IMR-90 (cell line): ENCODE measurements around the gene WDR90. TPM values are rescaled to one million over a fixed set of nuclear protein-coding genes. Genes with fewer than 3 reads are reported as not detected.

Source experiments
- ATAC-seq: fragments of 200-7000 bp; cut with Tn5 transposase; 2 replicates; pipeline ENCODE4 v1.9.1; 2020; ENCODE audit warnings: low read depth, mild to moderate bottlenecking, moderate library complexity
- BruUV-seq: library from RNA; stranded (reverse); fragments of 400-500 nt; replicated peaks from 2 replicates; lab custom pipeline; 2021; lab: Mats Ljungman, UMichigan
- CTCF ChIA-PET: fragments of 300-600 bp; formaldehyde crosslinking; extraction: SDS; loops from one replicate; lab custom pipeline; 2021; ENCODE audit warnings: antibody characterized with exemption; lab: Yijun Ruan, JAX
- POLR2A ChIA-PET: fragments of 300-600 bp; sonication (Branson Sonifier 250); formaldehyde crosslinking; loops from one replicate; lab custom pipeline; 2022; ENCODE audit warnings: antibody characterized with exemption; ENCODE audit not compliant: unreplicated experiment; lab: Charles Lee
- DNase-seq: peaks from one replicate; pipeline ENCODE4 v3.0.0; 2013
- H2AFZ ChIP-seq: replicated peaks from 2 replicates; pipeline ENCODE3; 2013; ENCODE audit warnings: low read length, mild to moderate bottlenecking; ENCODE audit not compliant: poor library complexity
- H2AK5ac ChIP-seq: 2 replicates; pipeline ENCODE4 v1.6.1; 2013; ENCODE audit warnings: low read depth, low read length, inconsistent platforms
- H2AK9ac ChIP-seq: replicated peaks from 2 replicates; pipeline ENCODE3; 2013; ENCODE audit warnings: mild to moderate bottlenecking, low read depth, low read length, moderate library complexity; ENCODE audit not compliant: poor library complexity
- H2BK120ac ChIP-seq: 2 replicates; pipeline ENCODE4 v1.6.1; 2013; ENCODE audit warnings: low read depth, low read length, inconsistent platforms
- H2BK15ac ChIP-seq: 3 replicates; pipeline ENCODE4 v1.6.1; 2013; ENCODE audit warnings: low read depth, low read length, inconsistent platforms
- H2BK20ac ChIP-seq: 2 replicates; pipeline ENCODE4 v1.6.1; 2013; ENCODE audit warnings: low read depth, mild to moderate bottlenecking, inconsistent platforms, low read length, moderate library complexity
- H2BK5ac ChIP-seq: 2 replicates; pipeline ENCODE4 v1.6.1; 2013; ENCODE audit warnings: mild to moderate bottlenecking, low read depth, low read length, inconsistent platforms; ENCODE audit not compliant: poor library complexity, severe bottlenecking
- H3K14ac ChIP-seq: replicated peaks from 2 replicates; pipeline ENCODE4 v1.6.1; 2013; ENCODE audit warnings: low read depth, low read length, inconsistent platforms
- H3K18ac ChIP-seq: 2 replicates; pipeline ENCODE4 v1.6.1; 2013; ENCODE audit warnings: low read depth, low read length, control low read depth
- H3K23ac ChIP-seq: 2 replicates; pipeline ENCODE4 v1.6.1; 2013; ENCODE audit warnings: low read depth, low read length, inconsistent platforms
- H3K27ac ChIP-seq: 2 replicates; pipeline ENCODE4 v1.5.1; 2013; ENCODE audit warnings: mild to moderate bottlenecking, control low read depth, low read length; ENCODE audit not compliant: insufficient read depth
- H3K27me3 ChIP-seq: 2 replicates; pipeline ENCODE4 v1.6.1; 2013; ENCODE audit warnings: low read length; ENCODE audit not compliant: control insufficient read depth, insufficient read depth
- H3K36me3 ChIP-seq: 2 replicates; pipeline ENCODE4 v1.6.1; 2013; ENCODE audit warnings: low read length, mixed read lengths; ENCODE audit not compliant: control insufficient read depth, insufficient read depth
- H3K4ac ChIP-seq: 2 replicates; pipeline ENCODE4 v1.6.1; 2013; ENCODE audit warnings: low read depth, low read length, inconsistent platforms
- H3K4me1 ChIP-seq: 2 replicates; pipeline ENCODE4 v1.6.1; 2013; ENCODE audit warnings: low read length, mixed read lengths; ENCODE audit not compliant: control insufficient read depth, insufficient read depth
- H3K4me2 ChIP-seq: 2 replicates; pipeline ENCODE4 v1.6.1; 2013; ENCODE audit warnings: low read depth, mild to moderate bottlenecking, control low read depth, low read length, moderate library complexity
- H3K4me3 ChIP-seq: 2 replicates; pipeline ENCODE4 v1.5.1; 2013; ENCODE audit warnings: low read depth, mild to moderate bottlenecking, control low read depth, low read length, moderate library complexity; ENCODE audit not compliant: insufficient read depth
- H3K56ac ChIP-seq: 2 replicates; pipeline ENCODE4 v1.6.1; 2013; ENCODE audit warnings: low read length, inconsistent platforms; ENCODE audit not compliant: insufficient read depth; ENCODE audit errors: extremely low read depth
- H3K79me1 ChIP-seq, 2 experiments: 2 replicates each; pipeline ENCODE4 v1.6.1; 2013; ENCODE audit warnings: low read length in 2 of 2, inconsistent platforms in 1 of 2, low read depth in 1 of 2
- H3K9ac ChIP-seq: 2 replicates; pipeline ENCODE4 v1.6.1; 2013; ENCODE audit warnings: low read depth, low read length, control low read depth
- H3K9me1 ChIP-seq: 2 replicates; pipeline ENCODE4 v1.6.1; 2013; ENCODE audit warnings: low read length, inconsistent platforms; ENCODE audit not compliant: insufficient read depth
- H3K9me3 ChIP-seq: 2 replicates; pipeline ENCODE4 v1.6.1; 2013; ENCODE audit warnings: low read length; ENCODE audit not compliant: control insufficient read depth, insufficient read depth
- H4K20me1 ChIP-seq: 2 replicates; pipeline ENCODE4 v1.6.1; 2013; ENCODE audit warnings: low read length, inconsistent platforms; ENCODE audit not compliant: insufficient read depth
- H4K5ac ChIP-seq: 2 replicates; pipeline ENCODE4 v1.6.1; 2013; ENCODE audit warnings: mild to moderate bottlenecking, low read depth, low read length, control low read depth
- H4K8ac ChIP-seq, 2 experiments: 2 replicates each; pipeline ENCODE4 v1.6.1; 2013; ENCODE audit warnings: low read depth in 2 of 2, low read length in 2 of 2, control low read depth in 1 of 2, inconsistent platforms in 1 of 2
- H4K91ac ChIP-seq: 2 replicates; pipeline ENCODE4 v1.6.1; 2013; ENCODE audit warnings: low read depth, low read length, inconsistent platforms; ENCODE audit not compliant: insufficient read depth
- CEBPB ChIP-seq: IDR thresholded peaks from 2 replicates; pipeline ENCODE4 v1.6.1; 2012; ENCODE audit warnings: low read depth, low read length, improper control_type of control experiment
- CHD1 ChIP-seq: IDR thresholded peaks from 2 replicates; pipeline ENCODE4 v1.6.1; 2012; ENCODE audit warnings: low read depth, low read length, improper control_type of control experiment
- FOS ChIP-seq: fragments of 150-350 bp; IDR thresholded peaks from 2 replicates; pipeline ENCODE4 v1.6.1; 2016; ENCODE audit warnings: low read depth, low read length
- RAD21 ChIP-seq: IDR thresholded peaks from 2 replicates; pipeline ENCODE4 v1.6.1; 2012; ENCODE audit warnings: low read length, improper control_type of control experiment
- SMC3 ChIP-seq: fragments of 150-350 bp; IDR thresholded peaks from 2 replicates; pipeline ENCODE4 v1.6.1; 2016; ENCODE audit warnings: low read depth, mild to moderate bottlenecking, antibody characterized with exemption, low read length, moderate library complexity
- WGBS, 2 experiments: methylation state at CpG; one replicate each; pipeline versions ENCODE4 v1.1.5 to v1.1.7; 2013; ENCODE audit warnings: missing lambda C conversion rate in 2 of 2; ENCODE audit not compliant: insufficient read length in 1 of 2; ENCODE audit errors: extremely low coverage in 2 of 2; 5-methylcytosine and 5-hydroxymethylcytosine counted together
- dilution Hi-C: fragments of 300-500 bp; cut with HindIII; formaldehyde crosslinking; loops from one replicate; pipeline ENCODE4 v1.14.3; 2018; ENCODE audit warnings: low sequenced_read_pairs; ENCODE audit not compliant: unreplicated experiment
- in situ Hi-C: fragments of 300-500 bp; cut with MboI; formaldehyde crosslinking; loops from 3 replicates; pipeline ENCODE4 v1.14.3; 2019; ENCODE audit warnings: low sequenced_read_pairs, inconsistent platforms, mixed read lengths
- intact Hi-C: fragments of 100-400 bp; cut with micrococcal nuclease; formaldehyde crosslinking; loops from 2 replicates; pipeline ENCODE4 v1.10.0; 2022
- polyA plus RNA-seq, 3 experiments: library from polyadenylated mRNA; depleted of rRNA; stranded (reverse); fragments of >200 nt; gene quantifications; 2 replicates each; pipeline ENCODE4 v1.2.3, GENCODE V29; 2012; ENCODE audit warnings: low replicate concordance in 1 of 3
- total RNA-seq: library from RNA; depleted of rRNA; stranded (reverse); fragments of >200 nt; gene quantifications from 2 replicates; pipeline ENCODE4 v1.2.3, GENCODE V29; 2012

Gene WDR90
- total and polyA plus RNA-seq, 2 of the 4 experiments (the other 2 are of a cell fraction), result 1.4 to 18.7 TPM

- TF ChIP-seq SMC3 (no peak), FOS (no peak), CHD1 (no peak), CEBPB (no peak), RAD21 (no peak)
- Histone ChIP-seq H2BK20ac (no peak overlapping the region), H2BK120ac (no peak overlapping the region), H3K14ac (no peak overlapping the region), H2AK5ac (no peak overlapping the region), H4K5ac (no peak overlapping the region), H3K27ac (no peak overlapping the region), H3K27me3 (no peaks in the 10 kb centered on the region), H3K56ac (no peak overlapping the region), H2BK15ac (no peak overlapping the region), H3K79me1 (no peaks in the 10 kb centered on the region), H4K8ac (no peak overlapping the region), H3K9ac (no peak overlapping the region), H3K4me2 (no peak overlapping the region), H3K18ac (no peak overlapping the region), H3K23ac (no peak overlapping the region), H2BK5ac (no peak overlapping the region), H4K91ac (no peak overlapping the region), H3K4ac (no peak overlapping the region), H2AFZ (no peak overlapping the region), H3K9me1 (peaks cover 4% of the 10 kb centered on the region; the same call in 1 of the 2 replicates), H3K9me3 (no peaks in the 10 kb centered on the region), H3K36me3 (peaks cover 4% of the 10 kb centered on the region), H3K4me1 (peaks cover 5% of the 10 kb centered on the region), H2AK9ac (no peak overlapping the region), H3K4me3 (no peak overlapping the region), H4K20me1 (no peaks in the 10 kb centered on the region)
- dilution Hi-C loops, result no loop called here
- intact Hi-C loops, result no loop called here
- ChIA-PET POLR2A (no interaction called here), CTCF (no interaction called here)
- no peak for DNase-seq
- in situ Hi-C loops, result no loop called here
- no peak for ATAC-seq
- no TSS peak for BruUV-seq
- 90% methylated on average over 4 of the region's 21 CpGs; no CpG with 5 or more reads in 1 of the 2 experiments for WGBS, 2 experiments
Measured at GRCh38 chr16:662597-662996, 13.4 kb downstream of the WDR90 start.
